HCT116 (cell line): Measurements from ENCODE around the gene CPLANE2.

Source experiments
- CTCF ChIP-seq, 3 experiments: fragments of 200-600 bp in 1 of 3; sonication (generic) in 1 of 3; IDR thresholded peaks in 2 of 3; conservative IDR thresholded peaks in 1 of 3; 2 replicates each; pipeline ENCODE4 v1.5.1; 2012 to 2017; ENCODE audit warnings: low read depth in 2 of 3, low read length in 2 of 3, antibody characterized with exemption in 1 of 3, borderline replicate concordance in 1 of 3, control low read depth in 1 of 3, mild to moderate bottlenecking in 1 of 3, mixed read lengths in 1 of 3, mixed run types in 1 of 3, moderate library complexity in 1 of 3; ENCODE audit not compliant: insufficient read depth in 1 of 3
- ELF1 ChIP-seq: IDR thresholded peaks from 2 replicates; pipeline ENCODE4 v1.6.1; 2012; ENCODE audit warnings: low read depth, borderline replicate concordance
- POLR2A ChIP-seq: IDR thresholded peaks from 2 replicates; pipeline ENCODE4 v1.7.0; 2011; ENCODE audit warnings: borderline replicate concordance; ENCODE audit not compliant: insufficient read depth, insufficient read length; ENCODE audit errors: extremely low read depth
- POLR2AphosphoS5 ChIP-seq: IDR thresholded peaks from 2 replicates; pipeline ENCODE4 v1.6.1; 2011; ENCODE audit warnings: mild to moderate bottlenecking, low read depth, low read length, moderate library complexity
- RAD21 ChIP-seq: IDR thresholded peaks from 2 replicates; pipeline ENCODE4 v1.6.1; 2012; ENCODE audit warnings: low read depth, mild to moderate bottlenecking

- no peak for TF ChIP-seq POLR2AphosphoS5
- no peak for TF ChIP-seq CTCF (IDR thresholded peaks at IDR 0.05 in 2 of 3, conservative IDR thresholded peaks at IDR 0.05 in 1 of 3; ENCODE audit: borderline replicate concordance in 1 of 3, insufficient read depth in 1 of 3, low read depth in 2 of 3, low read length in 2 of 3)
- no peak for TF ChIP-seq POLR2A
- no peak for TF ChIP-seq ELF1
- TF ChIP-seq RAD21 = no peak
Measured at GRCh38 chr1:16250524-16251251, 13.7 kb upstream of the CPLANE2 start.
